ENCODE results near the gene PFDN2.

PFDN2 gene

DNA sequence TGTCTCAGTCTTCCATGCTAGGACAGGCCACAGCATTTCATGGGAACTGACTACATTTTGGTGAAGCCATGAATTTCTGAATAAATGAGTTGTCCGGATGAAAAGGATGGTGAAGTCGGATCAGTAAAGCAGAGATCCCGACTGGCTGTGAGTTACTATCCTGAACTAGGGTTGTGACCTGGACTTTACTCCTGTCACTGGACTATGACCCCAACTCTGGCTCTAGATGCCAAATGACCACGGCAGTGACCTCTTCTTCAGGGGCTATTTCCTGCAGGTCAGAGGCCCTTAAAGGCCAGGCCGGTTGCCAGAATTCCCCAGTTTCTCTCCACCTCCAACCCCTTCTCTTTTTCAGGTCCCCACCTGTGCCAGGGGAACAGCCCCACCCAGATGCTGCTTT lies 26.7 kb downstream of the PFDN2 start:
- DNase-seq (ENCODE audit: extremely low spot score) = no peak
- POLR2A ChIA-PET = no interaction called here
- CTCF ChIA-PET = no interaction called here
- TF ChIP-seq CTCF (IDR thresholded peaks at IDR 0.05; ENCODE audit: control extremely low read depth, extremely low read depth, low read depth, missing control alignments) = no peak

- DNase-seq (ENCODE audit: extremely low spot score) = no peak
- ChIA-PET CTCF (interaction anchor here (9.2 kb wide), 1 partner anchor 17 kb away, joined by 73 read pairs; the partner anchor contains the start of gene ARHGAP30), POLR2A (no interaction called here)
- no peak for TF ChIP-seq CTCF (IDR thresholded peaks at IDR 0.05; ENCODE audit: control extremely low read depth, extremely low read depth, low read depth, missing control alignments)
Observed at GRCh38 chr1:161090617-161091016, 27.2 kb downstream of the PFDN2 start.

- TF ChIP-seq CTCF (IDR thresholded peaks at IDR 0.05; ENCODE audit: control extremely low read depth, extremely low read depth, low read depth, missing control alignments) = no peak
- ChIA-PET POLR2A (no interaction called here), CTCF (interaction anchor here (1.4 to 9.2 kb wide), 4 partner anchors 7 to 17 kb away, joined by 7 to 73 read pairs (median 12); partner anchors contain the start of genes ARHGAP30 and KLHDC9)
- no peak for DNase-seq (ENCODE audit: extremely low spot score)
Observed at GRCh38 chr1:161089938-161090337, 27.9 kb downstream of the PFDN2 start.

DNA sequence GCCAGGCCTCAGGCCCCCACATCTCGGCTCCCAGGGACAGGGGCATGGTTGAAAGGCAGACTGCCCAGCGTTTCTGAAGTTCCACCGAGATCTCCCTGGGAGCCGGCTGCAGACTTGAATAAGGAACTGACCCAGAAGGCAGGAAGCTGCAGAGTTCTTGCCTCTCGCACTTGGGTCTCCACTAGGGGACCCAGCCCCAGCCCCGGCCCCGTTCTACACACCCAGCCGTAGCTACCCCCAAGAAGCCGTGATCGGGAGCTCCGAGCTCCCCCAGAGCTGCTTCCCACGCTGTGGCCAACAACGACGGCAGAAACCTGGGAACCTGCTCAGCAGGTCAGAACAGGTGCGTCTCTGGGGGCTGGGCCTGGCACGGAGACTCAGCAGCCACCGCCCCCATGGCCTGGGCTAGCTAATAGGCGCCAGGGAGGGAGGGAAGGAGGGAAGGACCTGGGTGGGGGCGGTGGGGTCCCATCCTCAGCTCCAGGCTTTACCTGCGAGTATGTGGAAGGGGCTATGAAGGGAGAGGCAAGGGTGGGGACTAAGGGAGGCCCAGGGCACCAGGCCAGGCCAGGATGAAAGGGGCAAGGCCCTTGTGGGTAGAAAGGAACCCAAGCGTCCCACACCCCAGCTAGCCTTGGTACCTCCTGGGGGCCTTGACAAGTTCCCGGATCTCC lies 28.4 kb downstream of the PFDN2 start, which contains the start of gene NECTIN4:
NECTIN4 (minus strand) TSS at position 308 of the 674 bp plus-strand sequence; CDS start at position 46, 262 bp downstream.
- CTCF ChIA-PET = interaction anchor here (1.0 to 9.2 kb wide), 5 partner anchors 8 to 28 kb away, joined by 3 to 73 read pairs (median 7); partner anchors contain the start of genes ARHGAP30 and KLHDC9

DNA sequence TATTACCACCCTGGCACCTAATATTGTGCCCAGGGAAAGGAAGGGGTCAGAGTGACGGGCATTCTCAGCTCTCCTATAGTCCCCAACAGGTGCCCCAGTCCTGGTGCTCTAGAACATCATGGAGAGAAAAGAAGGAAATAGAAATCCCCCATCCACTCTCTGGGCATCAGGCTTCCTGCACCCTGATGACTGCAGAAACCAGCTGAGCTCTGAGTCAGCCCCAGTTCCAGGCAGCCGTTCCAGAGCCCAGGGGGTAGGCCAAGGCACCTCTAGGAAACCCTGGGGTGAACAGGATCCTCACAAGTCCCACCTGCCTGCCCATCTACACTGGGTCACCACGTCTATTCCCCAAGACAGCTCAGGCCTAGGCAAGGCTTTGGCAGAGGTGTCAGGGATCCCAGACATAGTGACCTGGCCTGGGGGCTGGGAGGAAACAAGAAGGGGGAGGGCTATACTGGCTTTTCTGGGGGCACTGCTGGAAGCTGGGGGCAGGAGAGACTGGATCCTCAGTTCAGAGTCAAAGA lies 29.2 kb downstream of the PFDN2 start:
- DNase-seq (ENCODE audit: extremely low spot score) = no peak
- ChIA-PET POLR2A (no interaction called here), CTCF (interaction anchor here (1.0 to 9.2 kb wide), 5 partner anchors 9 to 29 kb away, joined by 3 to 73 read pairs (median 7); partner anchors contain the start of genes ARHGAP30 and KLHDC9)
- TF ChIP-seq CTCF (IDR thresholded peaks at IDR 0.05; ENCODE audit: control extremely low read depth, extremely low read depth, low read depth, missing control alignments) = no peak

More for the DNA sequence above, 28.4 kb downstream of the PFDN2 start, which contains the start of gene NECTIN4:
- no peak for DNase-seq (ENCODE audit: extremely low spot score)
- TF ChIP-seq CTCF (IDR thresholded peaks at IDR 0.05; ENCODE audit: control extremely low read depth, extremely low read depth, low read depth, missing control alignments) = no peak
- POLR2A ChIA-PET = no interaction called here

GRCh38 chr1:161086457-161086856 lies 31.4 kb downstream of the PFDN2 start:
- POLR2A ChIA-PET = no interaction called here
- no peak for TF ChIP-seq CTCF (IDR thresholded peaks at IDR 0.05; ENCODE audit: control extremely low read depth, extremely low read depth, low read depth, missing control alignments)

More at GRCh38 chr1:161086457-161086856, 31.4 kb downstream of the PFDN2 start:
- CTCF ChIA-PET = interaction anchor here (1.8 to 9.2 kb wide), 4 partner anchors 10 to 89 kb away, joined by 3 to 91 read pairs (median 40); partner anchors contain the start of genes ARHGAP30, KLHDC9 and PPOX
- no peak for DNase-seq (ENCODE audit: extremely low spot score)
